K562 (cell line): Measurements from ENCODE around the gene GALNS. TPM values are rescaled to one million over a fixed set of nuclear protein-coding genes. Genes with fewer than 3 reads are reported as not detected.

ENCODE experiments used
- ARNT ChIP-seq, 2 experiments: fragments of 450-650 bp; IDR thresholded peaks; 2 replicates each; pipeline ENCODE4 v1.6.1; 2016; ENCODE audit warnings: mild to moderate bottlenecking in 1 of 2
- CBX1 ChIP-seq: sonication (generic); IDR thresholded peaks from 2 replicates; pipeline ENCODE4 v1.6.1; 2016; ENCODE audit warnings: antibody characterized with exemption, low read depth, mild to moderate bottlenecking
- CBX3 ChIP-seq, 2 experiments: IDR thresholded peaks; 1 replicate in 1 of 2; 2 replicates in 1 of 2; pipeline ENCODE4 v1.6.1; 2012; ENCODE audit warnings: inconsistent platforms in 2 of 2, low read length in 2 of 2, borderline replicate concordance in 1 of 2, control low read depth in 1 of 2
- CTCF ChIP-seq, 3 experiments: IDR thresholded peaks in 2 of 3; conservative IDR thresholded peaks in 1 of 3; 2 replicates each; pipeline ENCODE4 v1.5.1; 2011 to 2012; ENCODE audit warnings: low read length in 3 of 3, mild to moderate bottlenecking in 3 of 3, control low read depth in 2 of 3, improper control_type of control experiment in 1 of 3, inconsistent platforms in 1 of 3, low read depth in 1 of 3, mixed read lengths in 1 of 3, moderate library complexity in 1 of 3; ENCODE audit not compliant: insufficient read depth in 2 of 3
- E2F5 ChIP-seq: sonication (generic); formaldehyde crosslinking; IDR thresholded peaks from 2 replicates; pipeline ENCODE4 v1.8.0; 2022; ENCODE audit warnings: mild to moderate bottlenecking, missing genetic modification reagents
- ETS1 ChIP-seq: conservative IDR thresholded peaks from 2 replicates; pipeline ENCODE4 v1.6.1; 2011; ENCODE audit warnings: low read depth, mild to moderate bottlenecking, low read length; ENCODE audit not compliant: control insufficient read depth
- ETV5 ChIP-seq: sonication (generic); formaldehyde crosslinking; IDR thresholded peaks from 2 replicates; pipeline ENCODE4 v1.4.0; 2020; ENCODE audit warnings: low read depth, mild to moderate bottlenecking, missing genetic modification reagents
- FOXK2 ChIP-seq, 2 experiments: fragments of 450-650 bp; IDR thresholded peaks in 1 of 2; conservative IDR thresholded peaks in 1 of 2; 2 replicates each; pipeline ENCODE4 v1.6.1; 2016; ENCODE audit warnings: low read depth in 2 of 2, mild to moderate bottlenecking in 1 of 2
- GABPB1 ChIP-seq: sonication (generic); formaldehyde crosslinking; IDR thresholded peaks from 2 replicates; pipeline ENCODE4 v1.8.0; 2022; ENCODE audit warnings: mild to moderate bottlenecking, missing genetic modification reagents
- GMEB1 ChIP-seq: fragments of 250-450 bp; sonication (Bioruptor Pico); IDR thresholded peaks from 2 replicates; pipeline ENCODE4 v1.4.0; 2020; ENCODE audit warnings: mild to moderate bottlenecking
- KAT8 ChIP-seq: fragments of 450-650 bp; IDR thresholded peaks from 2 replicates; pipeline ENCODE4 v1.6.1; 2016; ENCODE audit warnings: low read depth, mild to moderate bottlenecking
- NFATC3 ChIP-seq: fragments of 450-650 bp; IDR thresholded peaks from 2 replicates; pipeline ENCODE4 v1.6.1; 2017; ENCODE audit warnings: mild to moderate bottlenecking
- NFIC ChIP-seq: fragments of 450-650 bp; IDR thresholded peaks from 2 replicates; pipeline ENCODE4 v1.6.1; 2017; ENCODE audit warnings: mild to moderate bottlenecking, inconsistent platforms
- SFPQ ChIP-seq: fragments of 200-400 bp; formaldehyde crosslinking; IDR thresholded peaks from 2 replicates; pipeline ENCODE4 v1.6.1; 2017; ENCODE audit warnings: mild to moderate bottlenecking, low read depth, low read length, moderate library complexity
- SMARCB1 ChIP-seq: IDR thresholded peaks from 2 replicates; pipeline ENCODE4 v1.6.1; 2011; ENCODE audit warnings: improper control_type of control experiment, low read depth; ENCODE audit not compliant: insufficient read length
- TBP ChIP-seq: optimal IDR thresholded peaks from 2 replicates; pipeline ENCODE3; 2011; ENCODE audit warnings: low read depth, low read length, improper control_type of control experiment
- TRIM24 ChIP-seq, 2 experiments: fragments of 450-650 bp; IDR thresholded peaks; 2 replicates each; pipeline ENCODE4 v1.6.1; 2016
- ZNF354B ChIP-seq: fragments of 250-450 bp; sonication (Bioruptor Pico); IDR thresholded peaks from 2 replicates; pipeline ENCODE4 v1.4.0; 2020
- ZNF445 ChIP-seq: fragments of 250-450 bp; sonication (Bioruptor Pico); IDR thresholded peaks from 2 replicates; pipeline ENCODE4 v1.4.0; 2020; ENCODE audit warnings: low read depth, mild to moderate bottlenecking, moderate library complexity
- ZNF764 ChIP-seq: fragments of 250-450 bp; sonication (Bioruptor Pico); IDR thresholded peaks from 2 replicates; pipeline ENCODE4 v1.4.0; 2020; ENCODE audit warnings: low read depth, mild to moderate bottlenecking, moderate library complexity
- polyA plus RNA-seq, 8 experiments: library from polyadenylated mRNA; depleted of rRNA in 4 of 8; stranded (reverse) in 5 of 8; unstranded in 3 of 8; fragments of >200 nt; fragmentation: Nextera tagmentation in 2 of 8; fragmentation: Illumina TruSeq in 1 of 8; extraction: Ambion mirVana in 2 of 8; extraction: Trizol in 1 of 8; gene quantifications; 2 replicates each; pipeline versions ENCODE4 v1.2.1 to v1.2.3, GENCODE V29; 2011 to 2014; ENCODE audit warnings: inconsistent platforms in 1 of 8, missing spikeins in 1 of 8
- total RNA-seq, 7 experiments: library from RNA; depleted of rRNA in 6 of 7; stranded (reverse); fragments of >200 nt in 6 of 7; fragmentation: Illumina TruSeq in 2 of 7; extraction: Trizol in 2 of 7; gene quantifications; 2 replicates each; pipeline versions ENCODE4 v1.2.1 to v1.2.3, GENCODE V29; 2011 to 2021; ENCODE audit warnings: low replicate concordance in 1 of 7

Gene GALNS
- total and polyA plus RNA-seq, 9 of the 15 experiments (the other 6 are each of a cell fraction or from before 2014, with no cell fraction given), result 0.38 to 13.2 (median 4.3) TPM

- TF ChIP-seq SFPQ (no peak), FOXK2 (conservative IDR thresholded peaks at IDR 0.05 in 1 of 2, IDR thresholded peaks at IDR 0.05 in 1 of 2; ENCODE audit: low read depth in 2 of 2) (0 out of 4 replicates have a peak, but pooled peaks of 1 of the 2 experiments have one; percentile 39), CBX3 (IDR thresholded peaks at IDR 0.05; ENCODE audit: borderline replicate concordance in 1 of 2, low read length in 2 of 2) (no peak), ETV5 (CRISPR knock-in tag) (no peak), CBX1 (no peak), GABPB1 (CRISPR knock-in tag) (no peak), NFIC (no peak), ZNF354B (CRISPR knock-in tag) (no peak), ZNF764 (CRISPR knock-in tag) (no peak), E2F5 (CRISPR knock-in tag) (no peak), TBP (no peak), SMARCB1 (no peak), ETS1 (0 out of 2 replicates have a peak, but pooled peaks have one; percentile 12), ARNT (IDR thresholded peaks at IDR 0.05) (no peak), ZNF445 (no peak), KAT8 (no peak), CTCF (IDR thresholded peaks at IDR 0.05 in 2 of 3, conservative IDR thresholded peaks at IDR 0.05 in 1 of 3; ENCODE audit: insufficient read depth in 2 of 3, low read depth in 1 of 3, low read length in 3 of 3) (no peak), TRIM24 (IDR thresholded peaks at IDR 0.05) (no peak), NFATC3 (no peak), GMEB1 (no peak)
Measured at GRCh38 chr16:88783391-88784073, 73.2 kb downstream of the GALNS start (continued).
